ENCODE data around the gene TSHZ2.

Gene TSHZ2

DNA sequence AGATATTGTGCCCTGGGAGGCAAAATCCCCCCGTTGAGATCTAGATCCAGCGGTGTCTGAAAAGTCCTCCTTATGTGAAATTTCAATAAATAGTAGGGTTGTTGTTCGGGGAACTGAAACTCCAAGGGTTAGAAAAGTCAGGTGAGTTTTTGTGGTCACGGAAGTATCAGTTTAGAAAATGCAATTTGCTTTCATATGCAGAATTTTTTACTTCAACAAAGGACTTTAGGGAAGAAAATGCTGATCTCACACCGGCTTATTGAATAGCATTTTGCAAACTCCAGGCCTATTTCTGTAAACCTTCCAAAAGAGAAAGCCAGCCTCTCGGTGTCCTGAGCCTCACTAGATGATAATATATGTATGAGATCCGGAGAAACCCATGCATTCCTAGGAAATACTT lies 254.7 kb downstream of the TSHZ2 start:
- in situ Hi-C loops (cut with HindIII; ENCODE audit: low sequenced_read_pairs): no loop called here
- no peak overlapping the region for H3K4me3 ChIP-seq (ENCODE audit: low read depth, low read length)
- TF ChIP-seq, protein P1, sequence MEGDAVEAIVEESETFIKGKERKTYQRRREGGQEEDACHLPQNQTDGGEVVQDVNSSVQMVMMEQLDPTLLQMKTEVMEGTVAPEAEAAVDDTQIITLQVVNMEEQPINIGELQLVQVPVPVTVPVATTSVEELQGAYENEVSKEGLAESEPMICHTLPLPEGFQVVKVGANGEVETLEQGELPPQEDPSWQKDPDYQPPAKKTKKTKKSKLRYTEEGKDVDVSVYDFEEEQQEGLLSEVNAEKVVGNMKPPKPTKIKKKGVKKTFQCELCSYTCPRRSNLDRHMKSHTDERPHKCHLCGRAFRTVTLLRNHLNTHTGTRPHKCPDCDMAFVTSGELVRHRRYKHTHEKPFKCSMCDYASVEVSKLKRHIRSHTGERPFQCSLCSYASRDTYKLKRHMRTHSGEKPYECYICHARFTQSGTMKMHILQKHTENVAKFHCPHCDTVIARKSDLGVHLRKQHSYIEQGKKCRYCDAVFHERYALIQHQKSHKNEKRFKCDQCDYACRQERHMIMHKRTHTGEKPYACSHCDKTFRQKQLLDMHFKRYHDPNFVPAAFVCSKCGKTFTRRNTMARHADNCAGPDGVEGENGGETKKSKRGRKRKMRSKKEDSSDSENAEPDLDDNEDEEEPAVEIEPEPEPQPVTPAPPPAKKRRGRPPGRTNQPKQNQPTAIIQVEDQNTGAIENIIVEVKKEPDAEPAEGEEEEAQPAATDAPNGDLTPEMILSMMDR (IDR thresholded peaks at IDR 0.05; ENCODE audit: low read depth, low read length): no peak
- no peak for DNase-seq (ENCODE audit: low read depth, low spot score)

DNA sequence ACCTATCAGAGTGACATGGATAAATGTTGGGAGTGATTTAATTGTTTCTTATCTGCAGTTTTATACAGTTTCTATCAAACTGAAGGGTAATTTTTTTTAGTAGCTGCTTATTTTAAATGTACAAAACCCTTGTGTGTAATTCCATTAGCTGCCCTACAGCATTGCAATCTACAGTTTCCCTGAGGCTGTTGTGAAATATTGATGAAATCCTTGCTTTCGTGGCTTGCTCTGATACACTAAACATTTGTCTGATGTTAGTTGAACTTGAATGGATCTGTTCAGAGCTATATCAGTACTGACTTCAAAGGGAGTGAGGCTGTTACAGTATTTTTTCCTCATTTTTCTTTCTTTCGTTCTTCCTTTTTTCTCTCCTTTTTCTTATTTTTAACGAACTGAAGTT lies 255.4 kb downstream of the TSHZ2 start:
- DNase-seq (ENCODE audit: low read depth, low spot score): no peak
- in situ Hi-C loops (cut with HindIII; ENCODE audit: low sequenced_read_pairs): no loop called here
- no peak overlapping the region for H3K4me3 ChIP-seq (ENCODE audit: low read depth, low read length)
- TF ChIP-seq, protein P1 (IDR thresholded peaks at IDR 0.05; ENCODE audit: low read depth, low read length): no peak

DNA sequence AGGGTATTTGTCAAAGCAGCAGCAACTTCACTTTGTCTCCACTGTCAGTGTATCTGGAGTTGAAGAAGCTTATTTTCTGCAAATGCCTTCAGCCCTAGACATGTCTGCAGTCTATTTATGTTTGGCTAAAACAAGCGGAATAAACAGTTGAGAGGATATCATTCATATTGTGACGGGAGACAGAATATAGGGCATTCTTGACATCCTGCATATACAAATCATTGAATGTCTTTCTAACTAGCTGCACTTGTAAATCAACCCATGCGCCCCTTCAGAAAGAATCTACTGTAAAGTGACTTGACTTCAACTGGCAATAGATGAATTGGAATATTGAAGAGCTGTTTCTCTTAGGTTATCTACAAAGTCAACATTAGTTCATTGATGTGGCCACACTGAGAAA lies 258.9 kb downstream of the TSHZ2 start:
- H3K4me3 ChIP-seq (ENCODE audit: low read depth, low read length): no peak overlapping the region
- TF ChIP-seq, protein P1 (IDR thresholded peaks at IDR 0.05; ENCODE audit: low read depth, low read length): no peak
- in situ Hi-C loops (cut with HindIII; ENCODE audit: low sequenced_read_pairs): no loop called here
- DNase-seq (ENCODE audit: low read depth, low spot score): no peak

DNA sequence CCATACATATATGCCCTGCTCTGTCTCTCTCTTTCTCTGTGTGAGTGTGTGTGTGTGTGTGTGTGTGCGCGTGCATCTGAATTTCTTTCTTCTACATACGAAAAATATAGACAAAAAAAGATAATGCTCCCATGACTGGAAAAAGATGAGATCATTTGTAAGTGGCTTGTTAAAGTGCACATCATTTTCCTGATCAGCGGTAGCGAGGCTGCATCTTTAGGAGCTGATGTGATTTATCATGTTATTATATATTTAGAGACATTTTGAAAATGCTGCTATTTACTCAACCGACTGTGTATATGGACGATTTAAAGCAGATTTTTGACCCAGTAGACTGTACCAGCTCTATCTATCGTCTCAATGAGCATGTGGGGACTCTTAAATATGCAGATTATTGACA lies 265.3 kb downstream of the TSHZ2 start:
- in situ Hi-C loops (cut with HindIII; ENCODE audit: low sequenced_read_pairs): no loop called here
- TF ChIP-seq, protein P1 (IDR thresholded peaks at IDR 0.05; ENCODE audit: low read depth, low read length): no peak
- no peak for DNase-seq (ENCODE audit: low read depth, low spot score)
- H3K4me3 ChIP-seq (ENCODE audit: low read depth, low read length): no peak overlapping the region

DNA sequence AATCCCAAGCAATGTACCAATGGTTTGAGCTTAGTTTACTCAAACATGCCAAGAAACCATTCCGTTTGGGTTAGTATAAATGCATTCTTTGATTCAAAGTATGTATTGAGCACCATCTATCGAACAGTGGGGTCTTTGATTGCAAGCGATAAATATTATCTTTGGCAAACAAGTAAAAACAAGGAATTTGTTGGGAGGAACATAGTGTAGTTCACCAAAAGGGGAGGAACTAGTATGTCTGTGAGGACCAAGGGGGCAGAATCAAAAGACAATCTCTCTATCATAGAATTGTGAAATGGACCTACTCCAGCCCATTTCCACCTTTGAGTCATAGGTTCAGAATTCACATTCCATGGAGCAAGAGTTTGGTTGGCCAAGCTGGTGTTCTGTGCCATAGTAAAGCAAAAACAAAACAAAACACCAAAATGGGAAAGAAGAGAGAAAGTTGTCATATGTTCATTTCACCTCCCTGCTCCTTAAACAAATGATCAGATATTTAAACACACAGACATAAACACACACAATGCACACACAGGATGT lies 266.0 kb downstream of the TSHZ2 start:
- in situ Hi-C loops (cut with HindIII; ENCODE audit: low sequenced_read_pairs): no loop called here
- TF ChIP-seq, protein P1 (IDR thresholded peaks at IDR 0.05; ENCODE audit: low read depth, low read length): no peak
- no peak overlapping the region for H3K4me3 ChIP-seq (ENCODE audit: low read depth, low read length)
- no peak for DNase-seq (ENCODE audit: low read depth, low spot score)

DNA sequence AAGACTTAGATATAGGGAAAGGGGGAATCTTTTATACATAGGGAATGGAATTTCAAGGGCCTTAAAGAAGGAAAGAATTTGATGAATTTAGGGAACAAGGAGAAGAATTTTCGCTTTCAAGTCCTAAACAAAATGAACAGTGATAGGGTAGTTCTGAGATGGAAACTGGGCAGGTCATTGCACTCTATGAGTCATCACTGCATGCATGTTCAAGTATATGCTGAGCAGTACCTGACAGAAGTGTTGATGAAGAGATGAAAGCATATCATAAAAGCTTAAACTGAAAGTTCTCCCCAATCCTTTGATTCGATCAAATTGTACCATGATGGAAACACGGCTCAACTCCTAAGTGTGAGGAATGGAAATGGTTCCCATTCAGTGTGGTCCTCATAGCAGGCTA lies 271.0 kb downstream of the TSHZ2 start:
- no peak for DNase-seq (ENCODE audit: low read depth, low spot score)
- in situ Hi-C loops (cut with HindIII; ENCODE audit: low sequenced_read_pairs): no loop called here
- no peak overlapping the region for H3K4me3 ChIP-seq (ENCODE audit: low read depth, low read length)
- TF ChIP-seq, protein P1 (IDR thresholded peaks at IDR 0.05; ENCODE audit: low read depth, low read length): no peak

DNA sequence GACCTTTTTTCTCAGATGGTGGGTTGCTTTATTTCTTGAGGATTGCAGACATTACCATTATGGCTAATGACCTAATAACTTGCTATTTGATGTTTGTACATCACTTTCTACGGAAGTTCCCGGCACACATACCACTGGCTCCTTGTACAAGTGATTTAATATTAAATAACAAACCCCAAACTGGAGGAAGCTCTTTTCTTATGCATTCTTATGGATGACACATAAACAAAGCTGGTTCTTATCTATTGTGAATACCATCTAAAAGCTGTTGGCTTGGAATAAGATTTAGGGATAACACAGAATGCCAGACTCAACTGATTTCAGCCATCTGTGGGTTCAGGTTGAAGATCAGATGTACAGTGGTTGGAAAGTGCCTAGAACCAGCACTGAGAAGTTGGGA lies 272.6 kb downstream of the TSHZ2 start:
- H3K4me3 ChIP-seq (ENCODE audit: low read depth, low read length): no peak overlapping the region
- TF ChIP-seq, protein P1 (IDR thresholded peaks at IDR 0.05; ENCODE audit: low read depth, low read length): no peak
- in situ Hi-C loops (cut with HindIII; ENCODE audit: low sequenced_read_pairs): no loop called here
- DNase-seq (ENCODE audit: low read depth, low spot score): no peak
